HG02840 (cell line): ENCODE measurements around the gene SPR.
"Not testable (repeated sequence)": the region's sequence is repeated elsewhere in the genome, so short reads cannot be mapped to it uniquely, and the experiment has no call there.

Experiments
- ATAC-seq: cut with Tn5 transposase; IDR thresholded peaks from one replicate; pipeline ENCODE4 v1.9.1; 2021; ENCODE audit warnings: mild to moderate bottlenecking, moderate library complexity, moderate number of reproducible peaks; ENCODE audit not compliant: unreplicated experiment, low FRiP score

The SPR gene

DNA sequence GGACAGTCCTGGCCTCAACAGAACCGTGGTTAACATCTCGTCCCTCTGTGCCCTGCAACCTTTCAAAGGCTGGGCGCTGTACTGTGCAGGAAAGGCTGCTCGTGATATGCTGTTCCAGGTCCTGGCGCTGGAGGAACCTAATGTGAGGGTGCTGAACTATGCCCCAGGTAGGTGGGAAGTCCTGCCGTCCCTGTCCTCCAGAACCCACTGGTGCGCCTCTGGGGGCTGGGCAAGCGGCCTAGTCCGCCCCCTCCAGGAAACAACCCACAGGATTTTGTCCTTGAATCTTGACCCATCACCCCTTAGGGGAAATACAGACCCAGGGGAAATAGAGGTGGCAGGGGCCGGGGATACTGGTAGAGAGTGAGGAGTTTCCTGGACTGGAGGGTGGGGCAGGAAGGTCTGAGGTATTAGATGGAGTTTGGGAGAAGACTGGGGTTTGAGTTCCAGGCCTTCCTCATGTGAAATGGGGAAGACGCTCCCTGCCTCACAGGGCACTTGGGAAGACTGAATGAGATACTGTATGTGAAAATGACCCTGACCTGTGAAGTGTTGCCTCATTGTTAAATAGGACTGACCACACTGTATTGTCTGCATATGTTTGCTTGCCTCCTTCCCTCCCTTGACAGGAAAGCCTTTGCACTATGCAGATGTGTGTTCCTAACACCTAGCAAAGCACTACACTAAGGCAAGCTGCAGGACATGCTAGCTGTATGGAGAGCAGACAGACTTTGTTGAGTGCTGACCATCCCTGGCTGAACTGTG, 1.4 kb downstream of the SPR start:
- ATAC-seq, result no peak

DNA sequence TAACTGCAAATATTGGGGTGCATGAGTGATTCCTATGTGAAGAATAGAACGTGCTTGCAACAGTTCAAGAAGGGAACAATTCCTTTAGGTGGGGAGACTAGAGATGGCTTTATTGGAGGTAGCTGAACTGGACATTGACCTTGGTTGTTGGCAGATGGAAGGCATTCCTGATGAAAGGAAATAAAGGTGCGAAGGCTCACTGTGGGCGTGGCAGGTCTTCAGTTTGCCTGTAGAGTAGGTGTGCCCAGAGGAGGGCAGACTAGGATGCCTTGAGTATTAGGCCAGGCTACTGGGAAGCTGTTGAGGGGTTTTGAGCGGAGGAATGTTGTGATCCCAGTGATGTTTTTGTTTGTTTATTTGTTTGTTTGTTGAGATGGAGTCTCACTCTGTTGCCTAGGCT, 2.8 kb downstream of the SPR start:
- ATAC-seq, result no peak

DNA sequence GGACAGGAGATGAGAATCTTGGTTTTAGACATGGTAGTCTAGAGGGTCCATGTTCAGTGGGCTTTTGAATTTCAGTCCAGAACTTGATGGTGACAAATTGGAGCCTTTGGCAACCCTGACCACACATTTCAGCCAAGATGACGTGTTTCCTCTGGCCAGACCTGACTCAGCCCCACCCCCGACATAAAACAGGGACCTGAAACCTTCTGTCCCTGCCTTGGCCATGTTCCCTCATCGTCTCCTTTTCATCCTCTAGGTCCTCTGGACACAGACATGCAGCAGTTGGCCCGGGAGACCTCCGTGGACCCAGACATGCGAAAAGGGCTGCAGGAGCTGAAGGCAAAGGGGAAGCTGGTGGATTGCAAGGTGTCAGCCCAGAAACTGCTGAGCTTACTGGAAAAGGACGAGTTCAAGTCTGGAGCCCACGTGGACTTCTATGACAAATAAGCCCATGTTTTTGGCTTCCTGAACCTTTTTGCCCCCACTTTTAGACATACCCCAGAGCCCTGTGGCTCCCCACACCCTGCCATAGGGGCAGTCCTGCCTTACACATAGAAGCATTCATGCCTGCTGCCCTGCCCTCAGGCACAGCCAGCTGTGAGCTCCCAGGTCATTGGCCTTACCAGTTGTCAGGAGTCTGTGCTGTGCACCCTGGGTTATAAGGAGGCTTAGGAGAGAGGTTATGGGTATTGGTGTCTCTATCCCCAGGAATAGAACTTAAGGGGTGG, 4.0 kb downstream of the SPR start:
- no peak for ATAC-seq

DNA sequence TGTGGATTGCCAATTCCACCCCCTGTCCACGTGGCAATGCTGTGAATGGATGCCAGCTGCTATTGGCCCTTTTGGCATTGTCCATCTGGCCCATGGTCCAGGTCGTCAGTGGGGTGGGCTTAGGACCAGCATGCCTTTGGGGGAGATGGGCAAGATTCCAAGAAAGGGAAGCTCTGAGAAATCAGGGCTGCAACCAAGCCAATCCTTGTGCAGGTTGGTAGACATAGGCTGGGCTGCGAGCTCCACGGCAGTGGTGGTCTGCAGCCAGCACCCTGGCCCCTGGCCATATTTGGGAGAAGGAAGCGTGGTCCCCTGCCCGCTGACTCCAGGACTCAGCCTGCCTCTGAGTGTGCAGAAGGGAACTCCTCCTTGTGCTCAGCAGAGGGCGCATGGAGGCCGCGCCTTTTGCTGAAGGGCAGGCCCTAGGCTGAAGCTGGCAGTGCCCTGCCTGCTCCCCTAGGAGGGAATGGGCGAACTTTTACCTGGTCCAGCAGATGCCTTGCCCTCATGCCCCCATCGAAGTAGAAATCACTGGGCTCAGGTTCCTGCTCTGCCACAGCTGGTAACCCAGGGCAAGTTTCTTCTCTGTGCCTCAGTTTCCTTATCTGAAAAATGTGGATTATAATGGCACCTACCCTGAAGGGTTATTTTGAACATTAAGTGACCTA, 5.4 kb downstream of the SPR start:
- no peak for ATAC-seq

DNA sequence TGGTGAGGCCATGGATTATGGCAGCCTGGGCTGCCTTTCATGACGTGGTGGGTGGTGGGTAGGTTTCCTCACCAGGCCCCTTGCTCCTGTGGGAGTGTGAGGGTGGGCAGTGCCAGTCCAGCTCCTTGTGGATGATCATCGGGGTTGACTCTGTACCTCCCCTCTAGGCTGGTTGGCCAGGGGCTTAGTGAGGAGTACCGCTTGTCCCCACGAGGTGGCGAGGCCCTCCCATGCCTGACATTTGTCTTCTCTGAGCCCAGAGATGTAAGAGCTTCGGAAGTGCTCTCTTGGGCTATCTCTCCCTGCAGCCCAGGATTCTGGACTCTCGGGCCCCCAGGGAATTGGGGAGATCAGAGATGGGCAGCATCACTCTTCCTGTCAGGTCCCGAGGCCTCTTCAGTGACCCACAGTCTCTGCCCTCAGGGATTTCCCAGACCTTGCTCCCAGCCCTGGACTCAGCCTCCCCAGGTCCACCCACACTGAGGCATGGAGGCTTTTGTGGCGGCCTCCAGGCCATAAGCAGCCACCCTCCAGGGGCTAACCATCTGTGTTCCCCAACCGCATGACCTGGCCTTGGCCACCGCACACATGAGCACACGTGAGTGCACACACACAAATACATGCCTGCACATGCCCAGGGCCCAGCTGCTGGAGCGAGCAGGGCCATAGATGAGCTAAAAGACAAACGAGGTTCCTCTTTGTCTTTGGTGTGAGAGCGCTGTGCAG, 6.5 kb downstream of the SPR start:
- no peak for ATAC-seq

DNA sequence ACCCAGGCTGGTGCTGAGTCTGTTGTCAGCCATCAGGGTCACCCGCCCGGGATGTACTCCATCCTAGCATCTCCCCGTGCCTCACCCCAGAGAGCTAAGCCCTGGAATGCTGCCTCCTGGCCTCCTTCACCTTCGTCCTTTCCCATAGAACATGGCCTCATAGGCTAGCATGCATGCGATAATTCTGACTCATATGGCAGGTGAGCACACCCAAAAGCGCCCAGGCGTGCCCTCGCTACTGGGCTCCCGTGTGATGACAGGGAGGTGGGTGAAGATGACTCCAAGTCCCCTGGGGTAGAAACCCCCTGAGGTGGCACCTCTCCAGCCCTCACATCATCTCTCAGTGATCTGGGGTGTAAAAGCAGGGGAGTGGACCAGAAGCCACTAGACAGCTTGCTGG, 7.3 kb downstream of the SPR start:
- ATAC-seq, result no peak

DNA sequence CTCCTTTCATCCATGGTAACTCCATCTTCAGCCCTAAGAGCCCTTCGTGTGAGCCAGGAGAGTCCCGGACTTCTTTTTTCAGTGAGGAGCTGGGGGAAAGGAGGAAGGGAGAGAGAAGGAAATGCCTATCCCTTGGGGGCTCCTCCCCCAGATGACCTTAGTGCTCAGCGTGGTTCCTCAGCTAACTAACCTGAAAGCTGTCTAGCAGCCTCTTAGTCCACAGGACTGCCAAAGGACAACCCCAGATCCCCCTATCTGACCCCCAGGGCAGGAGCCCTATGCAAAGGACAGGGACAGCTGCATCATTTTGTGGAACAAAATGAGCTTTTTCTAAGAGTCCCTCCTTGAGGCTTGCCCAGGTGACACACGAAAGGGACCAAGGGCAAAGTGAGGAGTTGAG, 7.9 kb downstream of the SPR start:
- no peak for ATAC-seq

DNA sequence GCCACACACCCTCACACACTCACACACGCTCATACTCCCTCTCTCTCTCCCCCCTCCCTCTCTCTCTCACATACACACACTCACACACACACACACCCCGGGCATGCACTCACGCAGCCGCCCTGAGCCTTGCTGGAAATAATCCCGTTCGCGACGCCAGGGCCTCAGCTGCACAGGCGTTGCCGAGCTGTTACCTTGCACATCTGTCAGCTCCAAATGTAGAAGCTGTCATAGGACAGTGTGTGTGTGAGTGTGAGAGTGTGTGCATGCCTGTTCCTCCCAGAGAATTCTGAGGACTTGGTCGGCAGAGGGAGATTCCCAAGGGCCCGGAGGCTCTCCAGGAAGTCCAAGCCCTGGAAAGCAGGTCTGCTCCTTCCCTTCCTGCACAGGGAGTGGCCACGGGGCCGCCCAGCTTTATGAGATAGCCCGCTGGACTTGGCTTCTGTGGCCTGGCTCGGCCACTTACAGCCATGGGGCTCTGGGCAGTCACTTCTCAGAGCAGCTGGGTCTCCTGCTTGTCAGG, 8.6 kb downstream of the SPR start:
- ATAC-seq, result no peak

DNA sequence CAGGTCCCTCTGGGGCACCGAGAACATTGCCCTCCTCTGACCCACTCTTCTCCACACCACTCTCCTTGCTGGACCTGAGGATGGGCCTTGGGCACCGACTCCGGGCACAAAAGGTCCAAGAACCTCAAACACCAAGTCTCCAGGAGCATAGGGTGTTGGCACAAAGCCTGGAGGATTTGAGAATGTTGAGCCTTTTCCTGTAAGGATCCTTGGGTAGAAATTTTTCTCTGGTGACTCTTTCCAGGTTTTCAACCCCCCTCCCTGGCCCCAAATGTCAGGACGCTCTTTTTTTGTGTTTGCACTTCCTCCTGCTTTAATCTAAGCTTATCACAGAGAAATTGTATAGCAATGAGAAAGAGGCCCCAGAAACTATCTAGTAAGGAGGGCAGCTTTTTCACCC, 9.2 kb downstream of the SPR start:
- ATAC-seq, result no peak

DNA sequence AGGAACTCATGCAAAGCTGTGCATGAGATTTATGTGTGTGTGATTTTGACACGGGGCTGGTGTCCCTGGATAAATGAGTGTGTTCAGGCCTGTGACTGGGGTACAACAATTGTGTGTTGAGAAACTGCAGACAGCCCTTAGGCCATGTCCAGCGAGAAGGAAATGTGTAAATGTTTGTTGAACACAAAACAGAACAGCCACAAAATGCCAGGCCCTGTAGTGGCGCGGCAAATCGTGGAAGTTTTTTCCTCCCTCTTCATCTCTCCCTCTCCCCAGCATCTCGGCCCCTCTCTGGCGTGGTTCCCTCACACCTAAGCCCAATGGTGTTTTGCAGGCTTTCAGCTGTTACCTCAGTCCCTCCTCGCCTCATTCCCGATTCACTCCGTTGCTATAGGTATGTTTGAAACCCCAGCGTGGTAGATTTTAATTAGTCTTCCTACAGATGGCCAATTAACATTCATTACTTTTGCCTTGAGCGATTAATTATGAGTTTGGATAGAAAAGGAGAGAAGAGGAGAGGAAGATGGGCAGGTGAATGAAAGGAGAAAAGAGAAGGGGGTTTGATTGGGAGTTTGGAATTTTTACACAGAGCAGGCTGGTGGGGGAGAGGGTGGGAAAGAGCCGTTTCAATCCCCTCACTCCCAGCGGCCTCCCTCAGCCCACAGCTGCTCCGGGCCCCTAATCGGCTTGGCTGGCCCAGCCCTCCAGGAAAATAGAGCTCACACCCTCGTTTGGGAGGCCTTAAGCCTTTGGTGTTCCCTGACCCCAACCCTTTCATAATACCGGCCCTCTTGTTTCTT, 10.8 kb downstream of the SPR start:
- ATAC-seq, result no peak

DNA sequence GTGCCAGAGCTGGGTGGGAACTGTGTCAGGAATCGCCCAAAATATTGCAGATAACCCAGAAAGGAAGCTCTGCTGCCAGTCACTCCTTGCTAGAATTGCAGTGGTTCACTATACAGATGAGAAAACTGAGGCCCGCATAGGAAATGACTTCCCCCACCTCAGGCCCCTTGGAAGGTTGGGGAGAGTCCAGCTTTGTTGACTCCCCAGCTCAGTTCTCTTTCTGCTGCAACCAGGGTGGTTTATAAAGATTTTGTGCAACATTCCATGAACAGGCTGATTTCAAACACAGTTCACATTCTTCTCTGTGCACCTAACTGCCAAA, 11.3 kb downstream of the SPR start:
- ATAC-seq, result no peak

DNA sequence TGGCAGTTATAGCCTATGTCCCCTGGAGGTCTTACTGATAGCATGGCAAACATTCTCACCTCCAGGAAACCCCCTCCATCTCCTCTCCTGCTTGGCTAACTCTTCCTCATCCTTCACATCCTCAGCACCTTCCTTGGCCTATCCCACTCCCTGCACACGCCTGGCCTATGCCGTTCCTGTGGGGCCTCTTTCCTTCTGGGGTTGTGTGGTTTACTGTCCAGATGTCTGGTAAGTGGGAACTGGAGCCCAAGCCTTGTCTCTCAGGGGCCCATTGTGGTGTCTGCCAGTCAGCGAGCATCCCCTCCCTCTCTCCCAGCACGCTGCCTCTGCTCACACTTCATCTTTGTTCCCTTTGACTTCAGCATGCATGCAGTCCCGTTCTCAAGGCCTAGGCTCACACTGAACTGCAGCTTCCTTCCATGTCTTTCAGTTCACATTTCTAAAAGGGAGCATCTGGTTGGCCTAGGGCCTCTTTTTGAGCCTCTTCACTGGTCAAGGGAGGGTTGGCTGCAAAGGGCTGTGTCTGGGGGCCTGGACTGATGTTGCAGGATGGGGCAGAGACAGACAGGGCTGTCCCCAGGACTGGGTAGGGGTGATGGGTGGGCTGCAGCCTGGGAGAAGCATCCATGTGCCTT, 13.1 kb downstream of the SPR start:
- ATAC-seq, result no peak

DNA sequence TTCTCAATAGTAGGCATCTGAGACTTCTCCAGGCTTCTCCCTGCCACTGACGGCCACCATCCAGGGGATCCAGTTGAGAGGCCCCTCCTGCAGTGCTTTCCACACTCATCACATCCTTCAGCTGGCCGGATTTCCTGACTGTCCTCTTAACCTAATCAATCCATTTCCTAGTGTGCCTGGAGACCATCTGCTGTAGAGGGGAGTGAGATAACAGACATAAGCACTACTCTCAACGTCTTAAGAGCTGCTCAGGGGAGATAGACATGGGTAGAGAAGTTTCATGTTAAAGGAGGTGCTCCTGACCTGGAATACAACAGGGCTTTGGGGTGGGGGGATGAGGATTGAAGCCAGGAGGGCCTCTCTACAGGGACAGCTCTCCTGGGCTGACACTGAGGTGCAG, 14.2 kb downstream of the SPR start:
- ATAC-seq, result no peak

DNA sequence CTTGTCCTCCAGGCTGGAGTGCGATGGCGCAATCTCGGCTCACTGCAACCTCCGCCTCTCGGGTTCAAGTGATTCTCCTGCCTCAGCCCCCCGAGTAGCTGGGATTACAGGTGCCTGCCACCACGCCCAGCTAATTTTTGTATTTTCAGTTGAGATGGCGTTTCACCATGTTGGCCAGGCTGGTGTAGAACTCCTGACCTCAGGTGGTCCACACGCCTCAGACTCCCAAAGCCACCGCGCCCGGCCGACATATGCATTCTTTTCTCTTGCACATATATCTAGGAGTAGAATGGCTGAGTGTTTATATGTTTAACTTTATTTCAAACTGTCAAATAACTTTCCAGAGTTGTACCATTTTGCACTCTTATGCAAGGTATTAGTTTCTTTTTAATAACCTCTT, 20.2 kb downstream of the SPR start:
- not testable (repeated sequence) for ATAC-seq

DNA sequence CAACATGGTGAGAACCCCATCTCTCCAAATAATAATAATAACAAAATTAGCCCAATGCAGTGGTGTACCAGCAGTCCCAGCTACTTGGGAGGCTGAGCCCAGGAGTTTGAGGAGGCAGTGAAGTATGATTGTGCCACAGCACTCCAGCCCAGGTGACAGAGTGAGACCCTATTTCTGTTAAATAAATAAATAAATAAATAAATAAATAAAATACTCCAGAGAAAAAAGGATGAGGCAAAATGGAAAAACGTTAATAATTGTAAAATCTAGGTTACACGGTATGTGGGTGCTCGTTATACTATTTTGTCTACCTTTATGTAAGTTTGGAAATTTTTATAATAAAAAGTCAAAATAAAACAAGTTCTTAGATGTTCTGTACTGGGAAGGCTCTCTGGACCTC, 21.5 kb downstream of the SPR start:
- ATAC-seq, result no peak

DNA sequence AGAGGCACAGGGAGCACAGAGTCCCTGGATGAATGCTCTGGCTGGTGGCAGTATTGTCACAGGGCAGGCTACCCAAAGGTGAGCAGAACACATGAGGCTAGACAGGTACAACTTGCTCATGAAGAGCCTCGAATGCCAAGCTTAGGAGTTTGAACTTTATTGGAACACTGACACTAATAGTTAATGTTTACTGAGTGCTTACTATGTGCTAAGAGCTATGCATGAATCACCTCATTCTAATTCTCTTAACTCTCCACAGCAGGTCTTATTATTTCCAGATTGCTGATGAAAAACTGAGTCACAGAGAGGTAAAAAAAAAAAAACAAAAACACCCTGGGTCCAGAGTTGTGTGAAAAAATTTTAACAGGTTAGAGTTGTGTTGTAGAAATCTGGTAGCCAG, 24.0 kb downstream of the SPR start:
- no peak for ATAC-seq

DNA sequence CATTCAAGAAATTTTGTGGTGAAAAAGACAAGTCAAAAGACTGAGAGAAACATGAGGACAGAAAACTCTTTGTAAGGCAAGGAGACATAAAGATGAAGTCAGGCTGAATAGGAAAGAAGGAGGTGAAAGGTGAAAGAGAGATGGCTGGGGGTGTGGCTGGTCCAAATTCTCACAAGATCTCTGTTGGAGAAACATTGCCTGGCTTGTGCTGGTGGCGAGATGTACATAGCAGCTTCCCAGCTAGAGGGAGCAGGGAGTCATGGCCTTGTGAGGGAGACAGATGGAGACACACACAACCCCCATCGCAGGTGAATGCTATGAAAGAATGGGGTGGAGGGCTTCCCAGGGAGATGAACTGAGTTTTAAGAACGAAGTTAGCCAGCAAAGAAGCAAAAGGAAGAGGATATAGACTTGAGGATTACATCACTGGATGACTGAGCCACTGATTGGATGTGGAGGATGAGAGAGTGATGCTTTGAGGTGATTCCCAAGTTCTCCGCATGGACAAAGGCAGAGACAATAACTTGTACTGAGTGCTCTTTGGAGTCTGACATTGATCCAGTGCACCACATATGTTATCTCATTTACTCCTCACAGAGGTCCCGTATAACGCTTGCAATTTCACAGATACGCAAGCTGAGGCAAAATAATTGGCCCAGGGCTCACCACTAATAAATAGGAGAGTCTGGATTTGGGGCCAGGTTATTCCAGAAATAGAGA, 26.4 kb downstream of the SPR start:
- ATAC-seq, result no peak

DNA sequence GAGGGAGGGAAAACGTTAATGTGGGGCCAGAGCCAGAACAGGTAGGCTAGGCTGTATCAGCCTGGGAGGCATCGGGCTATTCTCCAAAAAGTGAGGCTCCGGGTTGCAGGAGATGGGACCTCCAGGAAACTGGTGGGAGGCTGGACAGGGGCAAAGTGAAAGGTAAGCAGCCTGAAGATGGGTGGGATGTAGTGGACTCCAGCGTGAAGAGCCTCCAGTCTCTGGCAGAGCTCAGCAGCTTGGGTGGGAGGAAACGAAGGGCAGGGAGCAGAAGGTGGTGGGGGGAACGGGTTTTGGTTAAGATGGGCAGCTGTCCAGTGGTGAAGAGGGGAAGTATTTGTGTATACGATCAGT, 27.0 kb downstream of the SPR start:
- no peak for ATAC-seq
